ENCODE data around the gene PAK2. TPM values are rescaled to one million over a fixed set of nuclear protein-coding genes. Genes with fewer than 3 reads are reported as not detected.
A peak's percentile ranks its signal among the peaks of the same experiment; 100 is the strongest.

PAK2 gene
- total and polyA plus RNA-seq, 2 experiments from 2014 or later, result 24.3 to 49.4 TPM

- H3K27ac ChIP-seq (ENCODE audit: low read depth), result peak overlapping the region; percentile 94
- peaks cover 8% of the 10 kb centered on the region for H3K36me3 Mint-ChIP-seq (ENCODE audit: low read depth)
- TF ChIP-seq NANOG (IDR thresholded peaks at IDR 0.05; ENCODE audit: borderline replicate concordance), result no peak
- no peak for TF ChIP-seq ZNF114 (CRISPR knock-in tag; IDR thresholded peaks at IDR 0.05)
- no peak for TF ChIP-seq ETS1 (IDR thresholded peaks at IDR 0.05)
- no peak for TF ChIP-seq EZH2 (IDR thresholded peaks at IDR 0.05; ENCODE audit: low read depth, unreplicated experiment)
- TF ChIP-seq ZNF462 (CRISPR knock-in tag; IDR thresholded peaks at IDR 0.05), result no peak
- TF ChIP-seq CREB1 (CRISPR knock-in tag; IDR thresholded peaks at IDR 0.05; ENCODE audit: low read depth), result no peak
- TF ChIP-seq STAT1 (IDR thresholded peaks at IDR 0.05; ENCODE audit: unreplicated experiment), result no peak
- no peak for TF ChIP-seq JUNB (IDR thresholded peaks at IDR 0.05; ENCODE audit: unreplicated experiment)
- no peak for TF ChIP-seq ZNF331 (CRISPR knock-in tag; IDR thresholded peaks at IDR 0.05; ENCODE audit: low read depth)
- no peak for TF ChIP-seq EZH2phosphoT487 (IDR thresholded peaks at IDR 0.05; ENCODE audit: unreplicated experiment)
- TF ChIP-seq POLR2AphosphoS5 (IDR thresholded peaks at IDR 0.05; ENCODE audit: low read depth), result no peak
- no peak for TF ChIP-seq REST (IDR thresholded peaks at IDR 0.05; ENCODE audit: unreplicated experiment)
- TF ChIP-seq CTCF (conservative IDR thresholded peaks at IDR 0.05; ENCODE audit: low read depth in 2 of 2), result no peak
- H3K9me3 Mint-ChIP-seq, result peaks cover 4% of the 10 kb centered on the region; the same call in 1 of the 3 replicates
- peaks cover 23% of the 10 kb centered on the region for H3K4me1 Mint-ChIP-seq
- H3K4me3 Mint-ChIP-seq, result peak overlapping the region; percentile 98
- peak overlapping the region; percentile 94 for H3K4me3 ChIP-seq
- H3K27me3 Mint-ChIP-seq (ENCODE audit: insufficient read depth, low read depth, poor library complexity), result peaks cover 3% of the 10 kb centered on the region
- peaks cover 57% of the 10 kb centered on the region for H3K79me2 ChIP-seq (replicated peaks; ENCODE audit: insufficient read depth)
- DNase-seq (ENCODE audit: low spot score) (peak; percentile 73), ATAC-seq (peak; percentile 11)
- H3K27ac Mint-ChIP-seq, result peak overlapping the region; percentile 98
- peaks cover 23% of the 10 kb centered on the region for H4K20me1 ChIP-seq (replicated peaks; ENCODE audit: insufficient read depth)
- H3K4me2 ChIP-seq, result peak overlapping the region; percentile 93
- H3K27me3 ChIP-seq (ENCODE audit: insufficient read depth), result no peaks in the 10 kb centered on the region
- peaks cover 37% of the 10 kb centered on the region for H3K4me1 ChIP-seq (ENCODE audit: insufficient read depth)
- H3F3A ChIP-seq (replicated peaks; ENCODE audit: low read depth), result 0 out of 2 replicates have a peak, but pooled peaks cover 3% of the 10 kb centered on the region
- no peaks in the 10 kb centered on the region for H3K36me3 ChIP-seq (ENCODE audit: insufficient read depth)
- no peaks in the 10 kb centered on the region for H3K9me2 ChIP-seq (ENCODE audit: insufficient read depth)
- peak overlapping the region; percentile 91 for H2AFZ ChIP-seq
These were observed 1.0 kb downstream of the PAK2 start for GRCh38 chr3:196740481-196741248.

Data from GM23338 (cell line).